Left ventricle myocardium inferior (tissue), 1 donor: Measurements from ENCODE around the gene TMPRSS4. TPM values are rescaled to one million over a fixed set of nuclear protein-coding genes. Genes with fewer than 3 reads are reported as not detected.

ENCODE experiments used
- DNase-seq: peaks from one replicate; pipeline ENCODE4 v3.0.0-alpha.2; 2020
- H3K27ac ChIP-seq: fragments of 200-600 bp; replicated peaks from 2 replicates; pipeline ENCODE4 v1.8.0; 2021
- H3K27me3 ChIP-seq: fragments of 200-600 bp; 2 replicates; pipeline ENCODE4 v1.8.0; 2021; ENCODE audit warnings: low read depth
- H3K36me3 ChIP-seq: fragments of 200-600 bp; 2 replicates; pipeline ENCODE4 v1.8.0; 2021
- H3K4me1 ChIP-seq: fragments of 200-600 bp; 2 replicates; pipeline ENCODE4 v1.8.0; 2021
- H3K4me3 ChIP-seq: fragments of 200-600 bp; 2 replicates; pipeline ENCODE4 v1.8.0; 2021; ENCODE audit warnings: mild to moderate bottlenecking, moderate library complexity
- H3K9me3 ChIP-seq: fragments of 200-600 bp; replicated peaks from 2 replicates; pipeline ENCODE4 v1.8.0; 2021
- CTCF ChIP-seq: fragments of 200-600 bp; IDR thresholded peaks from 2 replicates; pipeline ENCODE4 v1.8.0; 2021; ENCODE audit warnings: antibody characterized with exemption, mild to moderate bottlenecking, borderline replicate concordance
- intact Hi-C: fragments of 100-400 bp; cut with micrococcal nuclease; formaldehyde crosslinking; loops from one replicate; pipeline ENCODE4 v1.11.0; 2022
- total RNA-seq: library from RNA; stranded (reverse); fragmentation: NEBNext Ultra II Directional; extraction: Animal tissue kit (Norgen Biotek cat#: 25700); gene quantifications from one replicate; pipeline ENCODE4 v1.2.1, GENCODE V29; 2021
- donor health status: DM: no; HTN: yes; CAD: no; lungs with severe emphysema.

Gene TMPRSS4
- total RNA-seq, 1 donor from 2014 or later, result 0.30 TPM

- H3K27ac ChIP-seq, result no peak overlapping the region
- intact Hi-C loops, result no loop called here
- DNase-seq, result no peak
- TF ChIP-seq CTCF, result no peak
- no peaks in the 10 kb centered on the region for H3K9me3 ChIP-seq
- H3K4me3 ChIP-seq, result no peak overlapping the region
- H3K36me3 ChIP-seq, result no peaks in the 10 kb centered on the region
- H3K27me3 ChIP-seq, result no peaks in the 10 kb centered on the region
- H3K4me1 ChIP-seq, result no peaks in the 10 kb centered on the region
Measured at GRCh38 chr11:118071416-118072030, 5.4 kb upstream of the TMPRSS4 start.

- no peak overlapping the region for H3K27ac ChIP-seq
- DNase-seq, result no peak
Measured at GRCh38 chr11:118073554-118073953, 3.3 kb upstream of the TMPRSS4 start.

GRCh38 chr11:118074091-118074685, 2.7 kb upstream of the TMPRSS4 start:
- H3K9me3 ChIP-seq, result no peaks in the 10 kb centered on the region
- H3K4me3 ChIP-seq, result no peak overlapping the region
- TF ChIP-seq CTCF, result no peak
- intact Hi-C loops, result no loop called here
- no peak overlapping the region for H3K27ac ChIP-seq
- no peaks in the 10 kb centered on the region for H3K36me3 ChIP-seq
- no peaks in the 10 kb centered on the region for H3K27me3 ChIP-seq
- no peak for DNase-seq
- no peaks in the 10 kb centered on the region for H3K4me1 ChIP-seq

More at GRCh38 chr11:118073554-118073953, 3.3 kb upstream of the TMPRSS4 start:
- intact Hi-C loops, result no loop called here
- no peaks in the 10 kb centered on the region for H3K36me3 ChIP-seq
- no peaks in the 10 kb centered on the region for H3K4me1 ChIP-seq
- no peak for TF ChIP-seq CTCF
- H3K4me3 ChIP-seq, result no peak overlapping the region
- H3K27me3 ChIP-seq, result no peaks in the 10 kb centered on the region
- no peaks in the 10 kb centered on the region for H3K9me3 ChIP-seq

GRCh38 chr11:118074785-118075184, 2.1 kb upstream of the TMPRSS4 start:
- H3K4me3 ChIP-seq, result no peak overlapping the region

GRCh38 chr11:118078911-118079411, 2.1 kb downstream of the TMPRSS4 start:
- no peak for TF ChIP-seq CTCF
- no peaks in the 10 kb centered on the region for H3K27me3 ChIP-seq
- intact Hi-C loops, result no loop called here
- H3K27ac ChIP-seq, result no peak overlapping the region
- H3K36me3 ChIP-seq, result no peaks in the 10 kb centered on the region
- H3K4me1 ChIP-seq, result peaks cover 18% of the 10 kb centered on the region
- no peak overlapping the region for H3K4me3 ChIP-seq
- no peak for DNase-seq
- H3K9me3 ChIP-seq, result no peaks in the 10 kb centered on the region

More at GRCh38 chr11:118074785-118075184, 2.1 kb upstream of the TMPRSS4 start:
- no peak for TF ChIP-seq CTCF
- Histone ChIP-seq H3K27me3 (no peaks in the 10 kb centered on the region), H3K4me1 (no peaks in the 10 kb centered on the region), H3K27ac (no peak overlapping the region), H3K9me3 (no peaks in the 10 kb centered on the region), H3K36me3 (no peaks in the 10 kb centered on the region)
- DNase-seq, result no peak
- intact Hi-C loops, result no loop called here
